H1 (cell line): Measurements from ENCODE around the gene C3orf20.

Experiments
- BRCA1 ChIP-seq: IDR thresholded peaks from 2 replicates; pipeline ENCODE4 v1.6.1; 2012; ENCODE audit warnings: low read depth, low read length, improper control_type of control experiment
- CHD7 ChIP-seq: fragments of 300-600 bp; sonication (generic); IDR thresholded peaks from 2 replicates; pipeline ENCODE4 v1.7.1; 2012; ENCODE audit warnings: low read length, moderate library complexity, mild to moderate bottlenecking, inconsistent platforms; ENCODE audit not compliant: insufficient replicate concordance
- EP300 ChIP-seq, 2 experiments: IDR thresholded peaks; 1 replicate in 1 of 2; 2 replicates in 1 of 2; pipeline ENCODE4 v1.6.1; 2011 to 2012; ENCODE audit warnings: low read depth in 2 of 2, low read length in 2 of 2, mild to moderate bottlenecking in 2 of 2, borderline replicate concordance in 1 of 2, inconsistent platforms in 1 of 2, moderate library complexity in 1 of 2
- FOSL1 ChIP-seq: IDR thresholded peaks from 2 replicates; pipeline ENCODE4 v1.6.1; 2011; ENCODE audit warnings: mild to moderate bottlenecking, low read depth, low read length, moderate library complexity; ENCODE audit not compliant: insufficient read depth
- HDAC2 ChIP-seq, 2 experiments: fragments of 300-600 bp in 1 of 2; sonication (generic) in 1 of 2; IDR thresholded peaks; 2 replicates each; pipeline ENCODE4 v1.6.1; 2011 to 2012; ENCODE audit warnings: low read depth in 2 of 2, low read length in 2 of 2, mild to moderate bottlenecking in 2 of 2, moderate library complexity in 2 of 2, borderline replicate concordance in 1 of 2, inconsistent platforms in 1 of 2
- POLR2A ChIP-seq, 2 experiments: IDR thresholded peaks; 1 replicate in 1 of 2; 2 replicates in 1 of 2; pipeline ENCODE4 v1.6.1; 2011; ENCODE audit warnings: low read depth in 2 of 2, low read length in 2 of 2, mild to moderate bottlenecking in 2 of 2; ENCODE audit errors: control extremely low read depth in 1 of 2
- RFX5 ChIP-seq: IDR thresholded peaks from 2 replicates; pipeline ENCODE4 v1.6.1; 2011; ENCODE audit warnings: low read depth, low read length, improper control_type of control experiment, borderline replicate concordance
- SIN3A ChIP-seq, 2 experiments: IDR thresholded peaks in 1 of 2; conservative IDR thresholded peaks in 1 of 2; 2 replicates each; pipeline ENCODE4 v1.6.1; 2011 to 2012; ENCODE audit warnings: low read length in 2 of 2, improper control_type of control experiment in 1 of 2, low read depth in 1 of 2, mild to moderate bottlenecking in 1 of 2
- ZNF274 ChIP-seq: IDR thresholded peaks from 2 replicates; pipeline ENCODE4 v1.7.0; 2012; ENCODE audit warnings: low read length, borderline replicate concordance; ENCODE audit errors: extremely low read depth

- TF ChIP-seq FOSL1 (no peak), SIN3A (conservative IDR thresholded peaks at IDR 0.05 in 1 of 2, IDR thresholded peaks at IDR 0.05 in 1 of 2; ENCODE audit: low read depth in 1 of 2, low read length in 2 of 2) (no peak), EP300 (IDR thresholded peaks at IDR 0.05; ENCODE audit: borderline replicate concordance in 1 of 2, low read depth in 2 of 2, low read length in 2 of 2) (no peak), ZNF274 (no peak), RFX5 (no peak), CHD7 (no peak), POLR2A (IDR thresholded peaks at IDR 0.05; ENCODE audit: control extremely low read depth in 1 of 2, low read depth in 2 of 2, low read length in 2 of 2) (no peak), HDAC2 (IDR thresholded peaks at IDR 0.05; ENCODE audit: borderline replicate concordance in 1 of 2, low read depth in 2 of 2, low read length in 2 of 2) (no peak), BRCA1 (no peak)
These were observed 133.7 kb downstream of the C3orf20 start for GRCh38 chr3:14808502-14809266.
